Measurements from ENCODE around the gene CC2D1B. TPM values are rescaled to one million over a fixed set of nuclear protein-coding genes. Genes with fewer than 3 reads are reported as not detected.

CC2D1B gene
- total RNA-seq, 4 donors from 2014 or later: 19.5 to 30.3 (median 25.1) TPM

- Histone ChIP-seq H3K27me3 (no peaks in the 10 kb centered on the region), H3K4me3 (no peak overlapping the region), H3K9me3 (no peaks in the 10 kb centered on the region), H3K27ac (replicated peaks in 1 of 4) (no peak overlapping the region), H3K36me3 (peaks cover 24 to 79% (median 41%) of the 10 kb centered on the region in 4 donors), H3K4me1 (no peaks in the 10 kb centered on the region)
- DNase-seq (ENCODE audit: extremely low spot score): no peak
- TF ChIP-seq, protein P1, sequence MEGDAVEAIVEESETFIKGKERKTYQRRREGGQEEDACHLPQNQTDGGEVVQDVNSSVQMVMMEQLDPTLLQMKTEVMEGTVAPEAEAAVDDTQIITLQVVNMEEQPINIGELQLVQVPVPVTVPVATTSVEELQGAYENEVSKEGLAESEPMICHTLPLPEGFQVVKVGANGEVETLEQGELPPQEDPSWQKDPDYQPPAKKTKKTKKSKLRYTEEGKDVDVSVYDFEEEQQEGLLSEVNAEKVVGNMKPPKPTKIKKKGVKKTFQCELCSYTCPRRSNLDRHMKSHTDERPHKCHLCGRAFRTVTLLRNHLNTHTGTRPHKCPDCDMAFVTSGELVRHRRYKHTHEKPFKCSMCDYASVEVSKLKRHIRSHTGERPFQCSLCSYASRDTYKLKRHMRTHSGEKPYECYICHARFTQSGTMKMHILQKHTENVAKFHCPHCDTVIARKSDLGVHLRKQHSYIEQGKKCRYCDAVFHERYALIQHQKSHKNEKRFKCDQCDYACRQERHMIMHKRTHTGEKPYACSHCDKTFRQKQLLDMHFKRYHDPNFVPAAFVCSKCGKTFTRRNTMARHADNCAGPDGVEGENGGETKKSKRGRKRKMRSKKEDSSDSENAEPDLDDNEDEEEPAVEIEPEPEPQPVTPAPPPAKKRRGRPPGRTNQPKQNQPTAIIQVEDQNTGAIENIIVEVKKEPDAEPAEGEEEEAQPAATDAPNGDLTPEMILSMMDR (IDR thresholded peaks at IDR 0.05): no peak
- no peak for TF ChIP-seq POLR2AphosphoS5 (IDR thresholded peaks at IDR 0.05)
- TF ChIP-seq POLR2A (IDR thresholded peaks at IDR 0.05; ENCODE audit: low read depth): no peak
- TF ChIP-seq EP300 (IDR thresholded peaks at IDR 0.05): no peak
- intact Hi-C loops (cut with DNase I): no loop called here
- WGBS: 79% methylated on average over 3 of the region's 3 CpGs
Measured at GRCh38 chr1:52343979-52344378, 22.0 kb downstream of the CC2D1B start.

DNA sequence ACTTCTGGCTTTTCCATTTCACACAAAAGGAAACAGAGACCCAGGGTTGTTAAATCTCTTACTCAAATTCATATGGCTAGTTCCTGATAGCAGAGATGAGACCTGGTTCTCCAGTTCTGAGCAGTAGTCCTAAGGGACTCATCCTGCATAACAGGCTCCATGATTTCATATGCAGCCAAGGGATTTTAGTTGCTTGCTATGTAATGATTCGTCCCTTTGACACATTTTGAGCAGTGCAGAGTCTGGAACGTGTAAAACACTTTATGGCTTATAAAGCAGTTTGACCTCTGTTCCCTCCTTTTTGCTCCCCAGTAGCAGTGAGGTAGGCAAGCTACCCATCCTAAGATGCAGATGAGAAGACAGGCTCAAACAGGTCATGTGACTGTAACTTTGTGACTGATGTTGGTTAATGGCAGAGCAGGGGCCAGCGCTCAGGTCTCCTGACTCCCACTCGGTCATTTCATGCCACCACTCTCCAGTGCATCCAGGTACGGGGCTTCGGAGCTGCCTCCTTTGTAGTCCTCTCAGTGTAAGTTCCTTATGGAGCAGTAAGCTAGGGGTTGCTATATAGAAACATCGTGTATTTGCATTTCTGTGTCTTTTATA, 24.2 kb downstream of the CC2D1B start:
- intact Hi-C loops (cut with DNase I): no loop called here
- H3K36me3 ChIP-seq: peaks cover 24 to 86% (median 49%) of the 10 kb centered on the region in 4 donors

DNA sequence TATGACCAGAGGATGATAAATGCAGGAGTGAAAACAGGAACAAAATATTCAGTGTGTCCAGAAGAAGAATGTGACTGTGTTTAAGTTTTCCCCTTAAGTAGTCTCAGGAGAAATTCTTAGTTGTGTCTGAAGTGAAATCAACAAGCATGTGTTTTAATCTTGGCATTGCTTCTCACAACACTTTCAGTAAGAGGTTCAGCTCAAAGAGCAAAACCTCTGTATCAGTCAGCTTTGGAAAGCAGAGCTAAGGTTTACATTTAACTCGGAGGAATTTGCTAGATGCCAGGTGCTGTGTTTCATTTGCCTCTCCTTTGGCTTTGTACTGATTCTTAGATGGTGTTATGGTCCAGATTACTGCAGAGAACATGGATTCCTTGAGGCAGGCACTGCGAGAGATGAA, 28.6 kb downstream of the CC2D1B start:
- H3K4me3 ChIP-seq: no peak overlapping the region
- TF ChIP-seq, protein P1 (IDR thresholded peaks at IDR 0.05): no peak
- TF ChIP-seq POLR2AphosphoS5 (IDR thresholded peaks at IDR 0.05) (no peak), EP300 (IDR thresholded peaks at IDR 0.05) (no peak), POLR2A (IDR thresholded peaks at IDR 0.05; ENCODE audit: low read depth) (no peak)
- 64% methylated on average over 2 of the region's 2 CpGs for WGBS
- peaks cover 18 to 85% (median 57%) of the 10 kb centered on the region in 4 donors for H3K36me3 ChIP-seq
- H3K27ac ChIP-seq (replicated peaks in 1 of 4): no peak overlapping the region
- H3K4me1 ChIP-seq: no peaks in the 10 kb centered on the region
- DNase-seq (ENCODE audit: extremely low spot score): no peak
- intact Hi-C loops (cut with DNase I): no loop called here
- no peaks in the 10 kb centered on the region for H3K9me3 ChIP-seq
- H3K27me3 ChIP-seq: no peaks in the 10 kb centered on the region

More for the DNA sequence above, 24.2 kb downstream of the CC2D1B start:
- Histone ChIP-seq H3K27me3 (no peaks in the 10 kb centered on the region), H3K4me1 (no peaks in the 10 kb centered on the region), H3K9me3 (no peaks in the 10 kb centered on the region), H3K4me3 (no peak overlapping the region), H3K27ac (replicated peaks in 1 of 4) (no peak overlapping the region)
- WGBS: 86% methylated on average over 6 of the region's 7 CpGs
- no peak for TF ChIP-seq POLR2A (IDR thresholded peaks at IDR 0.05; ENCODE audit: low read depth)
- TF ChIP-seq, protein P1 (IDR thresholded peaks at IDR 0.05): no peak
- no peak for TF ChIP-seq POLR2AphosphoS5 (IDR thresholded peaks at IDR 0.05)
- no peak for TF ChIP-seq EP300 (IDR thresholded peaks at IDR 0.05)
- DNase-seq (ENCODE audit: extremely low spot score): no peak

DNA sequence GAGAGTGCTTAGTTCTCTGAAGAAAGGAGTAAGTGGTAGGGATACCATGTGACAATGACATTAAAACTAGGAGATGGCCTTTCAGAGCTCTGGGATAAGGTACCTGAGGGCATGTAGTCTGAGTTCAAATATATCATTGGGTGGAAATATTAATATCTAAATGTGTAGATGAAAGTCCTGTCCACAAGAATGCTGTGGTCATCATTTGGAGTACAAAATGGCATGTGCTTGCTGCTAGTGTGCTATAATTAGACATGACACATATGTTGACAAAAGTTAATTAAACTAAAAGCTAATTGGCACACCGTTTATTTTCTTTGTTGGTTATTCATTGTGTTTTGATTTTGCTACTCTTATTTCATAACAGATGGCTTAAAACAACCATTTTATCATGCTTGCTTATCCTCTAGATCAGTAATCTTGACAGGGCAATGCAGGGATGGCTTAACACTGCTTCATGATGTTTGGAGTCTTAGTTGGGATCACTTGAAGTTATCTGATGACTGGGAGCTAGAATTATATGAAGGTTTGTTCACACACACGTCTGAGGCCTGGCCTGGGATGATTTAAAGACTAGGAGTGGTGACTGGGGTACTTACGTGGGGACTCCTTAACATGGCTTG, 31.0 kb downstream of the CC2D1B start:
- intact Hi-C loops (cut with DNase I): no loop called here
- TF ChIP-seq, protein P1 (IDR thresholded peaks at IDR 0.05): no peak
- TF ChIP-seq POLR2AphosphoS5 (IDR thresholded peaks at IDR 0.05) (no peak), POLR2A (IDR thresholded peaks at IDR 0.05; ENCODE audit: low read depth) (no peak), EP300 (IDR thresholded peaks at IDR 0.05) (no peak)
- no peaks in the 10 kb centered on the region for H3K4me1 ChIP-seq
- peaks cover 17 to 70% (median 45%) of the 10 kb centered on the region in 4 donors for H3K36me3 ChIP-seq
- no peaks in the 10 kb centered on the region for H3K9me3 ChIP-seq
- H3K27ac ChIP-seq (replicated peaks in 1 of 4): no peak overlapping the region
- no peak for DNase-seq (ENCODE audit: extremely low spot score)
- no peak overlapping the region for H3K4me3 ChIP-seq
- no peaks in the 10 kb centered on the region for H3K27me3 ChIP-seq
- WGBS: 84% methylated on average over 3 of the region's 3 CpGs

All from esophagus muscularis mucosa (tissue), 4 donors.